ENCODE measurements around the gene FGF5.
"Not testable (repeated sequence)": the region's sequence is repeated elsewhere in the genome, so short reads cannot be mapped to it uniquely, and the experiment has no call there.

The FGF5 gene, protein sequence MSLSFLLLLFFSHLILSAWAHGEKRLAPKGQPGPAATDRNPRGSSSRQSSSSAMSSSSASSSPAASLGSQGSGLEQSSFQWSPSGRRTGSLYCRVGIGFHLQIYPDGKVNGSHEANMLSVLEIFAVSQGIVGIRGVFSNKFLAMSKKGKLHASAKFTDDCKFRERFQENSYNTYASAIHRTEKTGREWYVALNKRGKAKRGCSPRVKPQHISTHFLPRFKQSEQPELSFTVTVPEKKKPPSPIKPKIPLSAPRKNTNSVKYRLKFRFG

DNA sequence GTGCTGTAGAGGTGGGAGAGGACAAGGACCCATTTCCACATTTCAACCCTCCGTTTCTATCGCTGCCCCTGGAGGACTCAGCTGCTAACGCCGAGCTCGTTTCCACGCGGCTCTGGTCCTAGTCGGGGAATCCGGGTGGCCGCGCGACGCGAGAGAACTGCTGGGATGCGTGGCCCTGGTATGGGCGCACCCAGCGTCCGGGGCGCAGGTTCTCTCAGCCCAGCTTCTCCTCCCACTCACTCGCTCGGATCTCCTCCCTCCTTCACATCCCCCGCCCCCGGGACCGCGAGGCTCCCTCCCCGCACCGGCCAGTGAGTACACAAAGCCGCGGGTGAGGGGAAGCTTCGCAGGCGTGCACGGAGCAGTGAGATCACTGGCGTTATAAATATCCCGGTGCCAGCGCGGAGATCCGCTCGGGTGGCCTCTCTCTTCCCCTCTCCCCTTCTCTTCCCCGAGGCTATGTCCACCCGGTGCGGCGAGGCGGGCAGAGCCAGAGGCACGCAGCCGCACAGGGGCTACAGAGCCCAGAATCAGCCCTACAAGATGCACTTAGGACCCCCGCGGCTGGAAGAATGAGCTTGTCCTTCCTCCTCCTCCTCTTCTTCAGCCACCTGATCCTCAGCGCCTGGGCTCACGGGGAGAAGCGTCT, at the start of gene FGF5:
TSS of gene FGF5 (plus strand) at position 412 of the 649 bp plus-strand sequence. CDS start at position 573, 161 bp downstream.
- DNase-seq = no peak

DNA sequence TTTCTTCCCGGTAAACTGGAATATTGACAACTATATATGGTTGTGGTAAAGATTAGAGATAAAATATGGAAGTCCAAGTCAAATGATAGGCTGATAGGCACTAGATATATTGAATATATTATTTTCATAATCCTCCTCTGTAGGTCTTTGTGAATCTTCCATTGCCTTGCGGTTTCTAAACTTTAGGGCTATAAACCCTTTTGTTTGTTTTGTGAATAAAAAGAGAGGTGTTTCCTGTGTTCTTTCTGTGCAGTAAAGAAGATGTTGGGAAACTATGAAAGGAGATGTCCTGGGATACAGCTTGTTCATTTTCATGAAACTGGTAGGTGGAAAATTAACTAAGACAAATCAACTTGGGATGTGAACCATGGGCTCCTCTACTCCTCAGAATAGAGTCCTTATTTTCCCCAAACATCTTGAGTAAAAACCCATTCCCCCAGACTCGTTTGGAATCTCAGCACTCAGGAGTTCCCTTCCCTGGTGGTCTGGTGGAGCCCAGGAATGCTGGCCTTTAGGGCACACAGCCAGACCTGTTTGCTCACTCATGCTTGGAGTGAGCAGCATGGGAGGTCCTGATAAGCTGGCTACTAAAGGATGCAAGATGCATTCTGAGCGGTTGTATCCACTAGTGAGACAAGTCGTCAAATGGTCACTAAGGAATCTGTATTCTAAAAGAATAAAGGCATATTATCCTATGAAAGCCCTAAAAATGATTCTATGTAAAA, 47.0 kb upstream of the FGF5 start:
- no peak for DNase-seq

DNA sequence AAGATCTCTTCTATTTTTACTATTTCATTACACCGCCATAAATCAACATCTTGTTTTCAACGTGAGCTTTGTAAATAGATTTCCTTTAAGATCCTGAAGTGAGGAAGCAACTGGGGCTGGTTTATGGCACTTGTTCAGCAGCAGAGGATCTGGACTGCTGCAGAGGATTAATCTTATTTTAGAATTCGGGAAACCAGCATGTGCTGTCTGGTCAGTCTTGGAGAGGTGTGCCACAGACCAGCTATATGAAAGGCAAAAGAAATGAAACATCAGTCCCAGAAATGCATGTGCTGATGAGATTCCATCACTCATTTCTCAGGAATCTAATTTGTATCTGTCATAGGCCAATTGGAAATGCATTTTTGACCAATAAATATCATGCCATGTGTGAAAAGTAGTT, 45.8 kb upstream of the FGF5 start:
- no peak for DNase-seq

DNA sequence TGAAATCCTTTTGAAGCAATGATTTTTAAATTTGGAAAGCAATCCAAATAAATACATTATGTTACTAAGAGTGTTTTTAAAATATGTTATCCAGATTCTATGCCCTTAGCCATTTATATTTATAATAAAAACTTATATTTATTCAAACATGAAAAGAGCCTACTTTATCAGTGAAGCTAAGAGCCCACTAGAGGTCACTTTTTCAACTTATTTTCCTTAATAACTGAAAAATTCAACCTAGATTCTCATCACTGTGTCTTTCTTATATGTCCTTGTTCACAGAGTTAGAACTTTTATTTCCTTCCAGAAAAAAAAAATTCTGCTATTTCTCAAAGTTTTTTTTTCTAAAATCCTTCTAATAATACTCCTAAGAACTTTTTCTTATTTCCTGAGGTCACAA, 45.3 kb upstream of the FGF5 start:
- DNase-seq = no peak

DNA sequence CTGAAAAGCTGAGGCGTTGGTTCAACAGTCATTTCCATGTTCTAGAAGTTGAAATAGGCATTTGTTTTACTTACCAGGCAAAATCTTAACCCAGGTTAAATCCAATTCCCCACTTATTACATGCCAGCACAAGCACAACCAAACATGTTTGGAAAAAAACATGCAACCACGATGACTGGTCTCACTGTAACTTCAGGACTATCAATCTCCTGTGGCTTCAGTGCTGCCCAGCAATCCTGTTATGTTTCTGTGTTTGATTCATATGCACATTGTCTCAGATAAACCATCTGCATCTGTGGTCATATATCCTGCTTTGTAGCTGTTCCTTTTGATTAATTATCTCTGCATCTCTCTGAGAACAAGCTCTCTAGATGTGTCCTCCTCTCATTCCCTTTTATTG, 40.9 kb upstream of the FGF5 start:
- DNase-seq = no peak

DNA sequence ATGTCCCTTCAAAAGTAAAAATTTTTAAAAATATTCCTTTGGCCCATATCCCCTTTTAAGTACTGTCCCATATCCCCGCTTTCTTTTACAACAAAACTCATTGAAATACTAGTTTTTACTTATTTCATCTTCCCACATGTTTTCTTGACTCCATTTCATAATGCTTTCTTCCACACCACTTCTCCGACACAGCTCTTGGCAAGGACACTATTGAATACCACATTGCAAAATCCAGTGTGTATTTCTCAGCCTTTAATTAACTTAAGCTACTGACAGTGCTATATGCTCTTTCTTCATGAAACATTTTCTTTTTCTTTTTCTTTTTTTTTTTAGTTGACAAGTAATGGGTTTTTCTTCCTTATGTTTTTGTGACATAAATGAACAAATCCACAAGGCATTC, 40.4 kb upstream of the FGF5 start:
- no peak for DNase-seq

DNA sequence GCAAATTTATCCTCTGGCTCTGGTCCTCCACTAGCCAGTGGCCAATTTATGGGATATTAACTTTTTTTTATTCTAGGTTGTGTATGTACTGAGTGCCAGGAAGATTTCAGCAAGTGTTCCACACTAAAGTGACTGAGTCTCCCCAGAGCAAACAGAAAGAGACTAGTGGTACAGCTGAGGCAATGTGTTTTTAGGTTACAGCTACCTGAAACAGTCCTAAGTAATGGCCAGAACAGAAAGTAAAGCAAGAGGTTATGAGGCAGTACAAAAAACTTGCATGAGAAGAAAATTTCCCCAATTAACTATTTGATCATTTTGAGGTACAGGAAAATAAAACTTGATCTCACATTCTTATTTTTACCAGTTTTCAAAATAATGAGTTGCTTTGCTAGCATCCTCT, 38.0 kb upstream of the FGF5 start:
- DNase-seq = no peak

DNA sequence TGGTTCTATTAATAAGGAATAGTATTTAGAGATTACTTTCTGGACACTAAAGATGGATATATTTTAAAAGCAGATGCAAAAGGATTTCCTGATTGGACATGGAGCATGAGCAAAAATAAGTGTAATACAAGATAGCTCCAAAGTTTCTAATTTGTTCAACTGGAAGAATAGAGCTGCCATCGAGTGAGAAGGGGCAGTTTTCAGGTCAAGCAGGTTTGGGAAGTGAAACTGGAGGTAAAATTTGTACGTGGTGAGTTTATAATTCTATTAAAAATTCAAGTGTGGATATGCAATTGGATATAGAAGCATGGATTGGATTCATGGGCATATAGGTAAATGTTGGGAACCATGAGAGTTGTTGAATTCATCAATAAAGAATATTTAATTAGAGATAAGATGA, 37.3 kb upstream of the FGF5 start:
- DNase-seq = no peak

DNA sequence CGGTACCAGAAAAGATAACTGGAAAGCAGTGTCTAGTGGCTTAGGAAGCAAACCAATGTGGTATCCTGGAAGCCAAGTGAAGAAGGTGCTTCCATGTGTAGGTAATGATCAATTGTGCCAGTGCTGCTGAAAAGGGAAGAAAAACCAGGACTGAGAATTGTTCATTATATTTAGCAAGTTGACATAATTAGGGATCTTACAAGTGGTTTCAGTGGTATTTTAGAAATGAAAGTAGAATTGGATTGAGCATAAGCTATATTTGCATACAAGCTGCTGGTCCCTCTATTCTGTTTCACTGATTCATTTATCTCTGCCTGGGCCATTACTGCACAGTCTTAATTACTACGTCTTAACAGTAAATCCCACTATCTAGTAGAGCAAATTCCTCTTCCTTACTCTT, 36.9 kb upstream of the FGF5 start:
- DNase-seq = no peak

DNA sequence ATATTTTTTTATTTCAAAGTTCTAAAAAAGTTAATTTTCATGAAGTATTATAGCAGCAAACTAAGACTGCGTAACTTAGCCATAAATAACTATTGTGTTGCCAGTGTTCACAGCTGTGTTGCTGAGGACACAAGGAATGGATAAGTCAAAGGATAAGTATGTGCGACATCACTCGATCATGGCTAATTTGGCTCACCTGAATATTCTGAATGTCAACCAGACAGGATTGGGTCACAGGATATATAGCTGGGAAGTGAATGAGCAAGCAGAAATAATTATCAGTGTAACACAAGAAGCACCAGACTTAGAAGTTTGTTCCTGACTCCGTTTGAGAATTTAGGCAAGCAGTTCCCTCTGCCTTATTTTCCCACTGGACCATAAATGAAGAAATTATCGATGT, 35.3 kb upstream of the FGF5 start:
- no peak for DNase-seq

DNA sequence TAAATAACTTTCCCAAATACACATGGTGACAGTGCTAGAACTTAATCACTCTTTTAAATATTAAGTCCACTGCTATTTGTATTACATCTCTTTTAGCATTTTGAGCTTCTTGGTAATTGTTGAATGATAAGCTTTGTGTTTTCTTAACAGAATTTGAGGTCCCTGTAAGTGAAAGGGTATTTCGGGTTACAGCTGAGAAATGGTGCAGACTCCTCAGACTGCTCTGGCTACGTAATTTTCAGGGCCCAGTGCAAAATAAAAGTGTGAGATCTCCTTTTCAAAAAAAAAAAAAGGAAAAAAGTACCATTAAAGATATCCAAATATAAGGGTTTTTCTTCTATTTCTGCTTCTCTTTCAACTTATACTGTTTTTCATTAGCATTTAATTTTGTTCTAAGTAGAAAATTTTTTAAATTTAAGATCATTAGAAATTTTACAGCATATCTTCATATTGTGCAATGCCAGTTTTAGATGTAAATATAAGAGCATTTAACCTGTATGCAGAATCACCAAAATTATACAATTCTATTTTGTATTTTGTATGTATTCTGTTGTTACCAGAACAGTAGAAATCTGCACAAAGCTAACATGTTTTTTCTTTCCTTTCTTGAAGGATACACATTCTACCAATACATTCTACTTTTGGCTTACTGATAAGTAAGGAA, 33.6 kb upstream of the FGF5 start:
- DNase-seq = no peak

DNA sequence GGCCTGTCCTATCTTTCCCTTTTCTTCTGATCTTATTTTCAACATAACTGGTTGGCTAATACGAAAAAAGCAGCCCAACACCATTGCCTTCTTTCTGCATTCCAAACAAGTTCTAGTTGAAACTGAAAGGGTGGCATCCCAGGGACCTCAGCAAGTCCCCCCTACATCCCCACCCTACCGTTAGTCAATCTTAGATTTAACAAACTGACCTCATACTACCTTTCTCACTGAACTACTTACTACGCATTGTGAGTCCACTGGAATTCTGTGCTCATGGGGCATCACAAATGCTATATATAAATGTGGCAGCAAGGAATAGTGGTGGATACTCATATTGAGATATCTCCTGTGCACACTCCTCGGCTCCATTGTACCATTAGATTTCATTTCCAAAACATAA, 33.1 kb upstream of the FGF5 start:
- no peak for DNase-seq

DNA sequence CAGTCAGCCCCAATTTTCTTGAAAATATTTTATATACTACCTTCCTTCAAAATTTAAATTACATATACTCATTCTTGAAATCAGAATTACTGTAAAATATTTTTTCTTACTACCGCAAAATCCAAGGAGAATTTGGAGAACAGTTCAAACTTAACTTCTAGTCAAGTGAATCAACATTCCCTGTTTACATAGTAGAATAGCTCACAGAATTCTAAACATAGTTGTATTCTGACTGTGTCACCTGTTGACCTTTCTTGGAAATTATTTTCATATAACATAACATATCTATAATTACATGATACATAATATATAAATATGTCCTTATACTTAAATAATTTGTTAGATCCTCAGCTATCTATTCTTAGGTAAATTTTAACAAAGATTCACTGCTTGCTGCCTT, 31.0 kb upstream of the FGF5 start:
- no peak for DNase-seq

DNA sequence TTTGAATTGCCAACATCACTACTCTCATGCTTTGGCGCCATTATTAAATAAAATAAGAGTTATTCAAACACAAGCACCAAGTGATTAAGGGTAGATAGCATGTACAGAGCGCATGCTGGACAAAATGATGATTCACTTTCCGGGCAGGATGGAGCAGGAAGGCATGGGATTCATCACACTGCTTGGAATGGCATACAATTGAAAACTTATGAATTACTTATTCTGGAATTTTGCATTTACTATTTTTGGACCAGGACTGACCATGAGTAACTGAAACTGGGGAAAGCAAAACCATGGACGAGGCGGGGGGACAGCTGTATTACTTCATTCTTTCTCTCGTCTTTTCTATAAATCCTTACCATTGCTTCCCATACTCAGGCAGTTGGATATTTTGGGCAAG, 28.5 kb upstream of the FGF5 start:
- DNase-seq = no peak

DNA sequence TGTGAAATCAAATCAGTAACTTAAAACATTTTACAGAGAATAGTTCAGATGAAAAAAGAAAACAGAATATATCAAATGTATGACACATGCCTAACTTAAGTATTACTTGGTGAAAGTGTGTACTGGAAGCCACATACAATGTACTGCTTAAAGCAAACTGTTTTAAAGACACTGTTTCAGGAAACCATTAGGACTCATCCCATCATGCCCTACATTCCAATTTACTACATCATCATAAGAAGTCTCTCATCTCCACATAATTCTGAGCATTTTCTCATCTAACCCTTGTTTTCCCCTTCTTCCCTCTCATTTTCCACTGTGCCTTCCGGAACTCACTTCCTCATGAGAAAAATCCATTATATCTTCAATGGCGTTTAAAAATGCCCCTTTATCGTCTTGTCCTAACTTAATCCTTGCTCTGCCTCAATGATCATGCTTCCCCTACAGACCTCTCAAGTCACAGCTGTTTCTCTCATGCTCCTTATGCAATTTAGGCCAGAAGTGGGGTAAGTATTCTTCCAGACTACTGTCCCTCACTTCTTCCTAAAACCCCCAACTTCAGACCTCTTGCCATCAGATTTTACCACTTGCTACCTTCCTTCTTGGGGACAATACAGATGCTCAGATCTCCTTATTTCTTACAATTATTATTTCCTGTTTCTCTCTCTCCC, 26.8 kb upstream of the FGF5 start:
- no peak for DNase-seq

DNA sequence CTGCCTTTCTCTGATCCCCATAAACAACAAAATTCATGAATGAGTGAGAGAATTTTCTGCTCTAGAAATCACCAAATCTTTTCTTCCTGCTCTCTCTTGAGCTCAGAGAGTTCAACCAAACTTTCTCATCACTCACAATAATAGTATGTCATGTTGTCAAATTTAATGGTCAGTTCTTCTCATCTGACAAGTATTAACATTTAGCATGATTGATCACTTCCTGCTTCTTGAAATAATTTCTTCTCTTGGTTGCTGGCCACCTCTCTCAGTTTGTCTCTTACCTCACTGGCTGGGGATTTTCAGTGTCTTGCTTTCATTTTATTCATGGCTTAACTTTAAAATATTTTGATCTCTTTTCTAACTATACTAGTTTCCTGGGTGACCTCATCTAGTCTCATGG, 25.5 kb upstream of the FGF5 start:
- no peak for DNase-seq

DNA sequence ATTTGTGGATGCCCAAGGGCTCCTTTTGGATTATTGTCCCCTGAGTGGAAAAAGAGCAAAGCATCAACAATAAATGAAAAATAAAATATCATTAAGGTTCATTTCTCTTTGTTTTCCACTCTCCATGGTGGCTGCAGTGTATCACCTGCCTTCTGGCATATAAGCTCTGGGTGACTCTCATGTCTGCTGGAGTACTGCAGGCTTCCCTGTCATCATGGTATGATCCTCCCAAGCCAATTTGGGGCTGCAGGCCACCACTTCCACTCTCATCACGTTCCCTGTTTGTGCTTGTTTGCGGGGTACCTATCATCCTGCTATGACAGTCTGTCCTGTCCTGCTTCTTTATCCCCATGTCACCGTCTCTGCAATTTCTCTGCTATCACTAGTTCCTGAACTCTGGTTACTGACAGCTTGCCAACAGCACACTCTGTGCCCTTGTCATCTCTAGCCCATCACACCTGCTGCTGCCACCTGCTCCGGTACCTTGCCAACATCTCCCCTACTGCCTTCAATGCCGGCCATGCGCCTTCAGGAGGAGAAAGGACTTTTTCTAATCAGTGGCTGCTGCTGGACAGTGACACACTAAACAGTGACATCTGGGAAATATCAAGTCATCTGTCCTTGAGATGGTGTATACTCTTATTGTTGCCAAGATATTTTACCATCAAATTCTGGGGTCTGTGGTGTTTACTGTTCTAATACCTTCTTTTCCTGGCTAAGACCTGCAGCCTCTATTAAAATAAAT, 23.0 kb upstream of the FGF5 start:
- no peak for DNase-seq

DNA sequence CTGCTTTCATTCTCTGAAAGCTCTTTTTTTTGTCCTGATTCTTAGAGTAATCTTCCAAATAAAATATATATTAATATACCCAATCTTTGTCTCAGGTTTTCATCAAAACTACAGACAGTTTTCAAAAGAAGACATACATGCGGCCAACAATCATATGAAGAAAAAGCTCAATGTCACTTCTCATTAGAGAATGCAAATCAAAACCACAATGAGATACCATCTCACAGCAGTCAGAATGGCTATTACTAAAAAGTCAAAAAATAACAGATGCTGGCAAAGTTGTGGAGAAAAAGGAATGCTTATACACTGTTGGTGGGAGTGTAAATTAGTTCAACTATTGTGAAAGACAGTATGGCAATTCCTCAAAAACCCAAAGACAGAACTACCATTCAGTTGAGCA, 19.0 kb upstream of the FGF5 start:
- DNase-seq = not testable (repeated sequence)

DNA sequence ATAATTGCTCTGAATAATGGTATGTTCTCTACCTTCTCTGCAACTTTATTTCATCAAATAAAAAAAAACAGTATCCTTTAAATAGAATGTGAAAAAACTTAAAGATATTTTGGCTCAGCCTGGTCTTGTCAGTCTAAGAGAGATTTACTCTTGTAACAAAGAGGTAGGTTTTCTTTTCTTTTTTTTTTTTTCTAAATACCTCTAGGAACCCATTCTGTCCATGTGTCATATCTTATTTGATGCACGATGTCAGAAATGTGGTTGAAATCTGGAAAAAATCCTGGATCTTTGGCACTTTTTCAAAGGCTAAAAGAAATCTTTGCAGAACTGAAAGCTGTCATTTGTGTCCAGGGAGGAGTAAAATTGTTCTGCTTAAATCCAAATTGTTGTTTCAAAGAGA, 17.3 kb upstream of the FGF5 start:
- no peak for DNase-seq

DNA sequence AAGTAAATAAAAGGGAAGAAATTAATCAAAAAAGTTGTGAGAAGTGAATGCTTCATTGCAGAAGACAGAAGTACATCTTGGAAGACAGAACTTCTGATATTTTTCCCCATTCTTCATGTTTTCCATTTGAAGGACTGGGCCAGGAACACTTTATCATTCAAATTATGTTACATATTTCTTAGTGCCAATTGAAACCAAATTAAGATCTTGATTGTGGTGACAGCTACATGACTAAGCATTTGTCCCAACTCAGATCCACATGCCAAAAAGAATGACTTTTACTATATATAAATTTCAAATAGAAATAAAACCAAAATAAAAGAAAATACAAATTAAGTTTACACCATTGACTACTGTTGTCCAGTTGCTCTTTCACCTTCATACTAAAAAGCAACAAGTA, 14.0 kb upstream of the FGF5 start:
- no peak for DNase-seq

DNA sequence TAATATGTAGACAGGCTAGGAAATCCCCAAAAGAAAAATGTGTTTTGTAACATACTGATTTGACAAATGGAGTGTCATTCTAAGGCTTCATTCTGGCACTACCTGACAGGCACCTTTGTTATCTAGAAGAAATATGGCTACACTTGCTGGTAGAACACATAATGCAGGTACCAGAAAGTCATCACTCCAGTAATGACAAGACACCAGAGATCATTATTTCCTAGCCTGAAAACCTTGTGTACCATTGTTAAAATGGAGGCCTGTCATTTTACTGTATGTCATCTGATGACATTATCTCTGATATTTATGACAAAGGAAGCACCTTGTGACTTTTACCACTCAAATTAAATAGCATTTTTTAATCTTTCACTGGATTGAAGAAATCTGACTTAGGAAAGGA, 13.5 kb upstream of the FGF5 start:
- DNase-seq = no peak

DNA sequence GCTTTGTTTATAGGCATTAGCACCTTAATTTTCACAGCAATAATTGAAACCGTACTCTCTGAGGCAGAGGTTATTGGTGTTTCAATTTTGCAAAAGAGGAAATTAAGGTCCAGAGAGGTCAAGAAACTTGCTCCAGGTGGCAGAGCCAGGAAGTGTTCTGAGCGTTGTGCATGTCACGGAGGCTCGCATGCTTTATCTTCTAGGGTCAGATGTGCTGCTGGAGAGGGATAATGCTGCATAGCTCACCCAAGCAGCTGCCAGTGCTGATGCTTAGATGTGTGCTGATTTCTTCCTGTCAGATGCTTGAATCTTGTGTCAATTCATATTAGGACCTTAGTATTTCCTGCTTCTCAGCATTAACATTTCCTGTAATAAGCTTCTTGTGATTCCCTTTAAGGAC, 13.0 kb upstream of the FGF5 start:
- no peak for DNase-seq

DNA sequence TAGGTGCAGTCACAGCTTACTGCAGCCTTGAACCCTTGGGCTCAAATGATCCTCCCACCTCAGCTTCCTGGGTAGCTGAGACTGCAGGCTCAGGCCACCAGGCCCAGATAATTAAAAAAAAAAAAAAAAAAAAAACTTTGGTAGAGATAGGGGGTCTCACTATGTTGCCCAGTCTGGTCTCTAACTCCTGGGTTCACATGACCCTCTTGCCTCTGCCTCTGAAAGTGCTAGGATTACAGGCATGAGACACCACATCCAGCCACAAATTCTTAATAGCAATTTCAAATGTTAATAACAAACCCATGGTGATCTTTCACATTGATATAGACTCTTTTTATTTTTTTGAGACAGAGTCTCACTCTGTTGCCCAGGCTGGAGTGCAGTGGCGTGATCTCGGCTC, 12.3 kb upstream of the FGF5 start:
- no peak for DNase-seq

Measured in NCI-H1048 (cell line).